Motor neuron (in vitro differentiated cells): ENCODE data around the gene LCOR. TPM values are rescaled to one million over a fixed set of nuclear protein-coding genes. Genes with fewer than 3 reads are reported as not detected.

Source experiments
- ATAC-seq, 8 experiments: fragments of 200-7000 bp; cut with Tn5 transposase; replicated peaks in 6 of 8; 2 replicates each; pipeline ENCODE4 v1.8.0; 2021; ENCODE audit warnings: mild to moderate bottlenecking in 8 of 8, moderate library complexity in 8 of 8
- H3K27ac ChIP-seq, 2 donors: fragments of 250-450 bp; sonication (Bioruptor Pico); 2 replicates each; pipeline ENCODE4 v1.9.0; 2021; ENCODE audit warnings: antibody characterized with exemption in 2 of 2, mild to moderate bottlenecking in 2 of 2, moderate library complexity in 1 of 2
- H3K4me1 ChIP-seq, 2 donors: fragments of 250-450 bp; sonication (Bioruptor Pico); replicated peaks in 1 of 2; 2 replicates each; pipeline ENCODE4 v1.6.1; 2021; ENCODE audit warnings: antibody characterized with exemption in 2 of 2, mild to moderate bottlenecking in 2 of 2, moderate library complexity in 1 of 2
- H3K4me3 ChIP-seq, 5 donors: fragments of 250-450 bp; sonication (Bioruptor Pico); 2 replicates each; pipeline ENCODE4 v1.9.0; 2021; ENCODE audit warnings: antibody characterized with exemption in 5 of 5, mild to moderate bottlenecking in 5 of 5, moderate library complexity in 4 of 5
- WGBS, 10 experiments: fragments of 450-650 bp; shearing (Covaris generic); methylation state at CpG; one replicate each; pipeline ENCODE4 v1.0.0; 2022; 5-methylcytosine and 5-hydroxymethylcytosine counted together
- in situ Hi-C, 9 experiments: fragments of 400-800 bp; cut with MboI; loops; one replicate each; pipeline ENCODE4 v1.15.0; 2021; ENCODE audit warnings: low sequenced_read_pairs in 9 of 9, low pct_unique_long_range_greater_than_20kb in 2 of 9; ENCODE audit not compliant: unreplicated experiment in 9 of 9
- total RNA-seq, 8 experiments: library from RNA; unstranded; fragments of 300-600 nt; gene quantifications; 2 replicates each; pipeline versions ENCODE4 v1.2.3 to v1.2.4, GENCODE V29; 2022

LCOR gene
- total RNA-seq, 8 experiments from 2014 or later = 11.0 to 62.7 (median 44.4) TPM

DNA sequence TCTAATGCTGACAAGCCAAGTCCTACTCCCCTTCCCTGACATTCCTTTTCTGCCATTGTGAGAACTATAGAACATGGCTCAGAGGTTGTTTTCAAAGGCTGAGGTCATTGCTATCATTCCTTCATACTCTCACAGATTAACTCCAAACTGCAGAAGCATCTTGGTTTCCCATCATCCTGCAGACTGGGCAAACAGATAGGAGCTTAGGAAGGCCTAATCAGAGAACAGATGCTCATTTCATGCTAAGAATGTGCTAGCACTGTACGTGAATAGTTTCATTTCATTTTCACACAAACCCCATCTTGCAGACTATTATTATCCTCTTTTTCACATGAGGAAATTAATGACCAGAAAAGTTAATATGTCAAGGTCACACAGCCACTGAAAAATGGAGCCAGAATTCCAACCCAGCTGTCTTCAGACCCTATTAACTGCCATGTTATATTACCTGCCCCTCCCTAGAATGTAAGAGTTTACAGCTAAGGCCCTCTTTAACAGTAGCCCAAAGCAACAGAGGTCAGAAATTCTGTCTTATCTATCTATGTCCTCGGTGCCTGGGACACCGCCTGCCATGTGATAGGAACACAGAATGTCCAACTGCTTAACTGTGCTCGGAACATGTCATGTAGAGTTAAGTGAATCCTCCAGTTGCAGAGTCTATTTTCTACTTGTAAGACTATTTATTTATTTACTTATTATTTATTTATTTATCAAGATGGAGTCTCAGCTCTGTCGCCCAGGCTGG lies 2.9 kb upstream of the LCOR start:
- 83 to 100% (median 94%) methylated on average over 1 to 5 of the region's 5 CpGs; no CpG with 5 or more reads in 1 of the 10 experiments for WGBS, 10 experiments
- no peak for ATAC-seq
- H3K4me1 ChIP-seq = no peaks in the 10 kb centered on the region
- in situ Hi-C loops = no loop called here
- no peak overlapping the region for H3K4me3 ChIP-seq
- H3K27ac ChIP-seq = no peak overlapping the region

DNA sequence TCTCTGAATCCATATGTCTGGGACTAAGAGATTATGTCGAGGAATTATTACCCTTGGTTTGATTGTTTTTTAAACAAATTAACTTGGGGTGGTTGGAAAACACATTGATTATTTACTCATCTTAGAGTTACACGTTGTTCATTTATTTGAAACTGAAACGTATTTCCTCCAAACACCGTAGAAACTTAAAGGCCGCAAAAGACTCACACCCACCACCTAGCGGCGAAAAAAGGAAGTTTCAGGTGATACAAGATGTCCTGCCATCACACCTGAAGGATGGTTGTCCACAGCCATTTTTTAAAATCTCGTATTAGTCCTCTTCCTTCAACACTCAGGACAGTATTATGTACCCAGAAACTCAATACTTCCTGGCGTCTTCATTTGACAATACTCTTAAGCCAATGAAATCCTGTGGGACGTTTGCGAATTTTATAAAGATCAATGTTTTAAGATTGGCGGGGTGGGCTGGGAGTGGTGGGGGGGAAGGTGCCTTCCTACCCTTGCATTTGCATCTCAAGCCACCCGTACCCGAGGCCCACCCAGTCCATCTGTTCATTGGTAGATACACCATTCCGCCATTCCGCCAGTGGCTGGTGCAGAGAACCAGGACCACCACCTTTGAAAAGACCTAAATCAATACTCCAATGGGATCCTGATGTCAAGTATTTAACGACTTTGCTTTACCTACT lies 1.4 kb upstream of the LCOR start:
- in situ Hi-C loops = no loop called here
- Histone ChIP-seq H3K27ac (no peak overlapping the region), H3K4me3 (peak overlapping the region in 1 of 5 donors; percentile 93), H3K4me1 (peaks cover 3 to 4% of the 10 kb centered on the region in 2 donors)
- WGBS, 10 experiments = 2 to 80% (median 46%) methylated on average over 1 to 16 of the region's 17 CpGs
- no peak for ATAC-seq

DNA sequence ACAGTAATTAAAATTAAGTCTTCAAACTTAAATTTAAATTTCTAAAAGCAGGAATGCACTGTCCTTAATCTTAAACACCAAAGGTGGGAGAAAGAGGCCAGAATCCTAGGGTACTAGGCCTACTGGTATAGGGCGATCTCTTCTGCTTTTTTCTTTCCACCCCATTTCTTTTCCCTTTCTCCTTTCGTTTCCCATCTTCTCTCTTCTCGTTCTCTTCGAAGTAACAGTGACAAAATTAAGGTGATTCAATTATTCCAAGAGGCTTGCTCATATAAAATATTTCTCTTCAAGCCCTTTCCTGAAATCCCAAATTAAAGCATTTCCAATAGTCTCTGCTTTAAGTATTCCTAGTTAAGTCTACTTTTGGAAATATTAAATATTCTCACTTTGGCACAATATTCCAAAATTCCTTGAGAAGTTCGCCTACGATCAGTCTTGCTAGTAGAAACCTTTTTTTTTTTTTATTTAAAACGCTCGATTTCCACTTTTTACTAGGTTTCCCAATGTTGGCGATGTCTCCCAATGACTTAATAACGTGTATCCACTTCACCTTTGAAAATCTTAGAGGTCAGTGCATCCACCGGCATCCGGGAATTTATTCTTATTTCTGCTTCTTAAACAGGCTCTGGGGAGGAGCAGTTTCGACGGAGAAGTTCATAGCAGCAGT lies 765 bp upstream of the LCOR start:
- peak overlapping the region; percentile 99 to 100 for H3K27ac ChIP-seq
- in situ Hi-C loops = no loop called here

DNA sequence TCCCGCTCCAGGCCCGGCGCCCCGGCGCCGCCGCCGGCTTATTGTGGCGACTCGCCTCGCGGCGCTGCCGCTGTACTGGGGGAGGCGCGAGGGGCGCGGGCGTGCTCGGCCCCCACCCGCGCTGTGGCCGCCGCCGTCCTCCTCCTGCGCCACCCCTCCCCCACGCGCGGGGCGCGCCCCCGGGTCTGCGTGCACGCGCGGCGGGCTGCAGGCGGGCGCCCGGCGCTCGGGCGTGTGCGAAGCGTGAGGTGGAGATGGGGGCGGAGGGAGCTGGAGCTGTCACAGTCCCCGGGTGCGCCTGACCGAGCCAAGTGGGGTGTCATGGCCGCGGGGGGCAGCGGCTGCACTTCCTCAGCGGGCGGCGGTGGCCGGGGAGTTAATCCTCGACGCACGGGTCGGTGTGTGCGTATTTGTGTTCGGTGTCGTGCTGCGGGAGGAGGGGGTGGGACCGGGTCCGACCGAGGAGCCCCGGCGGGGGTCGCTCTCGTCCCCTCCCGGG lies 672 bp downstream of the LCOR start:
- H3K4me3 ChIP-seq = peak overlapping the region; percentile 79 to 95 (median 93)
- ATAC-seq = peak; percentile 59 to 76 (median 74)
- in situ Hi-C loops = no loop called here
- WGBS, 10 experiments = no CpG with 5 or more reads among the region's 72 CpGs
- peak overlapping the region; percentile 99 to 100 for H3K27ac ChIP-seq
- peaks cover 7 to 10% of the 10 kb centered on the region in 2 donors for H3K4me1 ChIP-seq

More for the DNA sequence above, 765 bp upstream of the LCOR start:
- H3K4me1 ChIP-seq = peaks cover 7 to 10% of the 10 kb centered on the region in 2 donors
- peak overlapping the region; percentile 79 to 95 (median 93) for H3K4me3 ChIP-seq
- ATAC-seq = no peak
- WGBS, 10 experiments = 15 to 44% (median 27%) methylated on average over 6 to 14 of the region's 14 CpGs

DNA sequence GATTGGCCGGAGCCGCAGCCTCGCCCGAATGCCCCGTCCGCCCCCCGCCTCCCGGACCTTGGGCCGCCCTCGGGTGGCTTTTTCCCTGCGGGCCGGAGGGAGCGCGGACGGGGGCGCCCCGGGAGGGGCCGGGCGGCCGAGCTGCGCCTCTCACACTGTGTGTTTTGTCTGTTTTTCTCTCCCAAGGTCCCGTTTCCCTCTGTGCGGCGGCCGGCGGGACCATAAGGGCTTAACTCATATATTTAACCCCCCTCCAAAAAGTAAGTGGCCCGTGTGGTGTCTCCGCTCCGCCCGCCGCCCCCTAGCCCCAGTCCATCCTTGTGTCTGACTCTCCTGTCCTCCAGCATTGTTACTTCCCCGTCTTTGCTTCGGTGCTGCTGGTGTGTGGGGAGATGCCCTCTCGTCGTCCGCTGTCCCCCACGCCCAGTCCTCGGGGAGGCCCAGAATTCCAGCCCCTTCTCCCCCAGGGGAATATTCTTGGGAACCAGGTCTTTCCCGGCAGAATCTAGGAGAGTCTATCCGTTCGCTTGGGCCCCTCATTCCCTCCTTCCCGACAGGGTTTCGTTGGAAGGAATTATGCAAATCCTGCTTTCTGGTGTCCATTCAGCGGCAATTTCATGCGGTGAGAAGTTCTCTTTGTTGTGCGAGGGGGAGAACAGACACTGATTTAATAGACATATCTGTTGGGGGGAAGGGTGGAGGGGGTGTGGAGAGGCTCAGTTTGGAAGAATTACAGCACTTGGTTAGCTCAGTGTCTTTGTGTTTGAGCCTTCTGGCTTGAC lies 1.3 kb downstream of the LCOR start:
- ATAC-seq = peak in 7 of 8 experiments; percentile 1 to 8 (median 5)
- H3K27ac ChIP-seq = peak overlapping the region; percentile 99 to 100
- WGBS, 10 experiments = 0 to 2% (median 0%) methylated on average over 1 to 9 of the region's 46 CpGs; no CpG with 5 or more reads in 4 of the 10 experiments
- peaks cover 7 to 10% of the 10 kb centered on the region in 2 donors for H3K4me1 ChIP-seq
- in situ Hi-C loops = no loop called here
- H3K4me3 ChIP-seq = peak overlapping the region; percentile 79 to 95 (median 93)

DNA sequence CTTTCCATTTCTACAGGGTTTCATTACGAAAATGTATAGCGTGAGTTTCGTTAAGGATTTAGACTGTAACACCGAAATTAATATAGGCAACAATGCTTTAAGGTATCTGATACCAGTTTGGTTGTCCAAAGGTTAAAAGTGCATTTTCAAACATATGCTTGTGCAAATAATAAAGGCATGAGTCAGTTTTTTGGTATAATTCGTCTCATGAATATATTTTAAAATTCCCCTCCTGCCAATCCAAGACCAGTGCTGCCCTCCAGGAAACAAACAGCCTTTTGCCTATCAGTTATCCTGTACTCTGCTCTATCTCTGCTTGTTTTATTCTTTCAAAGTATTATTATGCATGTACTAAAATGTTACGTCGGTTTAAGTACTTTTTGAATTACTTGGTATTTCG lies 2.0 kb downstream of the LCOR start:
- 6 to 67% (median 16%) methylated on average over 3 to 8 of the region's 8 CpGs; no CpG with 5 or more reads in 1 of the 10 experiments for WGBS, 10 experiments

DNA sequence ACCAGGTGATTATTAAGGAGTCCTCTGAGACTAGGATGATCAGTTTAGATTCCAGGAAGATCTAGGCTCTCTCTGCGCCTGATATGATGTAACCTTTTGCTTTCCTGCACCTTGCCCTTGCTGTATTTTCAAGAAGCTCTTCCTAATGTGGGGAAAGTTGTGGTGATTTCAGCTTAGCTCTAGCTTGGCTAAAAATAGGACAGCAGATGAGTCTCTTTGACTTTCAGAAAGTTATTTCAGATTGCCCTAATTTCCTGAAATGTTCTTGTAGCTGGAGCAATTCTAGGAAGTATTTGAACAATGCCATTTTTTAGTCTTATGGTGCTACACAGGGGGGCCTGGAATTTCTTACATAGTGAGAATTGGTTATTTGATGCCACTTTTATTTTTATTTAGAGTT lies 3.8 kb downstream of the LCOR start:
- in situ Hi-C loops = no loop called here
- no peak overlapping the region for H3K27ac ChIP-seq
- peaks cover 7 to 10% of the 10 kb centered on the region in 2 donors for H3K4me1 ChIP-seq
- peak overlapping the region in 1 of 5 donors; percentile 6 for H3K4me3 ChIP-seq
- ATAC-seq = no peak
- 83 to 100% (median 93%) methylated on average over 1 of the region's 1 CpG; no CpG with 5 or more reads in 6 of the 10 experiments for WGBS, 10 experiments

More for the DNA sequence above, 2.0 kb downstream of the LCOR start:
- peaks cover 7 to 10% of the 10 kb centered on the region in 2 donors for H3K4me1 ChIP-seq
- H3K27ac ChIP-seq = peak overlapping the region; percentile 99 to 100
- in situ Hi-C loops = no loop called here
- H3K4me3 ChIP-seq = peak overlapping the region; percentile 79 to 95 (median 93)
- no peak for ATAC-seq

DNA sequence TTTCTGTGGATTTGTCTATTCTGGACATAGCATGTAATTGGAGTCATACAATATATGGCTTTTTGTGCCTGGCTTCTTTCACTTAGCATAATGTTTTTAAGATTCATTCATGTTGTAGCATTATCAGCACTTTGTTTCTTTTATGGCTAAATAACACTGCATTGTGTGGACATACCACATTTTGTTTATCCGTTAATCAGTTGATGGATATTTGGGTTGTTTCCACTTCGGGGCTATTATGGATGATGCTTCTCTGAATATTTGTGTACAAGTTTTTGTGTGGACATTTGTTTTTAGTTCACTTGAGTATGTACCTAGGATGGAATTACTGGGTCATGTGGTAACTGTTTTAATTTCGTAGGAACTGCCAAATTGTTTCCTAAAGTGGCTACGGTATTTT lies 6.4 kb downstream of the LCOR start:
- in situ Hi-C loops = no loop called here

DNA sequence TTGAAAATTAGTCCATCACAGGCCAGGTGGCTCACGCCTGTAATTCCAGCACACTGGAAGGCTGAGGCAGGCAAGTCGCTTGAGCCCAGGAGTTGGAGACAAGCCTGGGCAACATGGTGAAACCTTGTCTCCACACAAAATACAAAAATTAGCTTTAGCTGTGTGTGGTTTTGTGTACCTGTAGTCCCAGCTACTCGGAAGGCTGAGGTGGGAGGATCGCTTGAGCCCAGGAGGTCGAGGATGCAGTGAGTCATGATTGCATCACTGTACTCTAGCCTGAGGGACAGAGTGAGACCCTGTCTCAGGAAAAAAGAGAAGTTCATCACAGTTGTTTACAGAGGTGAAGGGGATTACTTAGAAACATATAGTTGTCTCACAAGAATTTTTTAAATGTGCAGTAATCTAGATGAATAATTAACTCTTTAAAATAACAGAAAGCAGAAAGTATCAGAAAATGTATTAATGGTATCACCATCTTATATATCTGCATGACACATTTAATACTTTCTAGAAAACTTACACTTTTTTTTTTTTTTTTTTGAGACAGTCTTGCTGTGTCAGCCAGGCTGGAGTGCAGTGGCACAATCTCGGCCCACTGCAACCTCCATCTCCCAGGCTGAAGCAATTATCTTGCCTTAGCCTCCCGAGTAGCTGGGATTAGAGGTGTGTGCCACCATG lies 8.9 kb downstream of the LCOR start:
- in situ Hi-C loops = no loop called here
- WGBS, 10 experiments = 73 to 100% (median 96%) methylated on average over 1 to 5 of the region's 7 CpGs; no CpG with 5 or more reads in 3 of the 10 experiments
- ATAC-seq = peak in 5 of 8 experiments; percentile 65 to 93 (median 89)
- Histone ChIP-seq H3K4me3 (no peak overlapping the region), H3K27ac (no peak overlapping the region), H3K4me1 (peaks cover under 1 to 3% of the 10 kb centered on the region in 2 donors)

More for the DNA sequence above, 6.4 kb downstream of the LCOR start:
- Histone ChIP-seq H3K27ac (no peak overlapping the region), H3K4me3 (no peak overlapping the region), H3K4me1 (peaks cover 7 to 10% of the 10 kb centered on the region in 2 donors)
- ATAC-seq = no peak
- WGBS, 10 experiments = 79 to 100% (median 93%) methylated on average over 1 to 4 of the region's 4 CpGs; no CpG with 5 or more reads in 2 of the 10 experiments

DNA sequence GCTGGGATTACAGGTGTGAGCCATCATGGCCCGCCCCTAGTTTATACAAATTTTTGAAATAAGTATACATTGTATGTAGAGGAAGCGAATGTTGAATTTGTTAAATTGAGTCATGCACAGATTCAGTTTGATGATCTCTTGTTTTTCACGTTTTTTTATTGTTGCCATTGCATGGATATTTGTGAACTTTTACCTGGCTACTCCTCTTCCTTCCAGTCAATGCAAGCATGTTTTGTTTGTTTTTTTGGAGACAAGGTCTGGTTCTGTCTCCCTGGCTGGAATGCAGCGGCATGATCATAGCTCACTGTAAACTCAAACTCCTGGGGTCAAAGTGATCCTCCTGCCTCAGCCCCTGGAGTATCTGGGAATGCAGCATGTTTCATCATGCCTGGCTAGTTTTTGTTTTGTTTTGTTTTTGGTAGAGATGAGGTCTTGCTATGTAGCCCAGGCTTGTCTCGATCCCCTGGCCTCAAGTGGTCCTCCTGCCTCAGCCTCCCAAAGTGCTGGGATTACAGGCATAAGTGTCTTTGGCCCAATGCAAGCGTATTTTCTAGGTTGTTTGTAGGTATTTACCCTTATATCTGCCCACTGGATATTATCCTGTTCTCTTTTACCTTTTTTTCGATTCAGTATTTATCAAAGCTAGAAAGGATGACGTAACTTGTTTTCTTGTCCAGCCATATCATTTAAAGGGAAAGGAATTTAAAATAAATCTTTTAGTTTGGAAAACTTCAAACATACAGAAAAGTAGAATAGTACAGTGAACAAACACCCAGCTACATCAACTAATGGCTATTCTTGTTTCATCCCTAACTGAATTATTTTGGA lies 11.0 kb downstream of the LCOR start:
- Histone ChIP-seq H3K4me3 (no peak overlapping the region), H3K27ac (no peak overlapping the region), H3K4me1 (no peaks in the 10 kb centered on the region)
- in situ Hi-C loops = no loop called here
- 81 to 100% (median 96%) methylated on average over 3 to 8 of the region's 8 CpGs for WGBS, 10 experiments
- ATAC-seq = no peak

DNA sequence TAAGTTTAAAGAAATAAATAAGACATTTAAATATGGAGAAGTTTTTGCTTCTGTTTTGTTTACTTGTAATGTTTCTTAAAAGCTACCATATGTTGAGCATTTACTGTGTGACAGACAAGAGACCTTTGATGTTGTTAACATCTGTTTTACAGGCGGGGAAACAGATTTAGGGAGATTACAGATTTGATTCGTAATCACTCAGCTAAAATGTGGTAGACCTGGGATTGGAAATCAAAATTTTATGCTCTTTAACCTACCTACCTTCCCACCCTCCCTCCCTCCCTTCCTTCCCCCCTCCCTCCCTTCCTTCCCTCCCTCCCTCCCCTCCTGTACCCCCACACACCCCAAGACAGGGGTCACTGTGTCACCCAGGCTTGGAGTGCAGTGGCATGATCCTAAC lies 11.7 kb downstream of the LCOR start:
- no peak overlapping the region for H3K4me3 ChIP-seq
- H3K4me1 ChIP-seq = no peaks in the 10 kb centered on the region
- ATAC-seq = no peak
- in situ Hi-C loops = no loop called here
- 80 to 100% (median 100%) methylated on average over 1 to 2 of the region's 2 CpGs; no CpG with 5 or more reads in 4 of the 10 experiments for WGBS, 10 experiments
- H3K27ac ChIP-seq = no peak overlapping the region
